H9 (cell line): Measurements from ENCODE around the gene SLC25A42. TPM values are rescaled to one million over a fixed set of nuclear protein-coding genes. Genes with fewer than 3 reads are reported as not detected.

ENCODE experiments used
- DNase-seq: peaks from one replicate; pipeline ENCODE4 v3.0.0-alpha.2; 2017
- H2AFZ ChIP-seq: one replicate; pipeline ENCODE4 v1.6.1; 2013; ENCODE audit warnings: mild to moderate bottlenecking, low read length, control low read depth, moderate library complexity
- H2AK5ac ChIP-seq: 2 replicates; pipeline ENCODE4 v1.6.1; 2013; ENCODE audit warnings: low read length, control low read depth, mixed read lengths; ENCODE audit not compliant: insufficient read length
- H2BK120ac ChIP-seq: one replicate; pipeline ENCODE4 v1.6.1; 2013; ENCODE audit warnings: low read depth, mild to moderate bottlenecking, low read length, control low read depth, inconsistent platforms; ENCODE audit not compliant: poor library complexity, severe bottlenecking
- H2BK12ac ChIP-seq: 2 replicates; pipeline ENCODE4 v1.6.1; 2013; ENCODE audit warnings: low read length, control low read depth, mixed read lengths, low read depth; ENCODE audit not compliant: insufficient read length
- H2BK15ac ChIP-seq: 2 replicates; pipeline ENCODE4 v1.6.1; 2013; ENCODE audit warnings: low read depth, low read length, control low read depth
- H2BK20ac ChIP-seq: one replicate; pipeline ENCODE4 v1.6.1; 2013; ENCODE audit warnings: low read depth, mild to moderate bottlenecking, low read length, control low read depth, inconsistent platforms; ENCODE audit not compliant: poor library complexity, severe bottlenecking
- H2BK5ac ChIP-seq: 2 replicates; pipeline ENCODE4 v1.6.1; 2013; ENCODE audit warnings: low read length, control low read depth, mixed read lengths; ENCODE audit not compliant: insufficient read length
- H3K14ac ChIP-seq: 2 replicates; pipeline ENCODE4 v1.6.1; 2013; ENCODE audit warnings: low read length, control low read depth; ENCODE audit not compliant: insufficient read depth
- H3K18ac ChIP-seq: 2 replicates; pipeline ENCODE4 v1.6.1; 2013; ENCODE audit warnings: low read depth, mild to moderate bottlenecking, mixed read lengths, low read length, control low read depth; ENCODE audit not compliant: insufficient read length
- H3K23ac ChIP-seq: 2 replicates; pipeline ENCODE4 v1.6.1; 2013; ENCODE audit warnings: low read length, control low read depth, mixed read lengths, low read depth; ENCODE audit not compliant: insufficient read length
- H3K23me2 ChIP-seq: 2 replicates; pipeline ENCODE4 v1.6.1; 2013; ENCODE audit warnings: low read depth, mild to moderate bottlenecking, mixed read lengths, low read length, control low read depth; ENCODE audit not compliant: insufficient read length, poor library complexity, severe bottlenecking
- H3K27ac ChIP-seq: 2 replicates; pipeline ENCODE4 v1.5.1; 2013; ENCODE audit warnings: low read length, control low read depth, mixed read lengths, low read depth; ENCODE audit not compliant: insufficient read length
- H3K27me3 ChIP-seq: 2 replicates; pipeline ENCODE4 v1.6.1; 2013; ENCODE audit warnings: low read length, control low read depth, inconsistent platforms; ENCODE audit not compliant: insufficient read depth
- H3K4ac ChIP-seq: 2 replicates; pipeline ENCODE4 v1.6.1; 2013; ENCODE audit warnings: low read depth, mild to moderate bottlenecking, control low read depth, inconsistent platforms, low read length, moderate library complexity
- H3K4me1 ChIP-seq: 2 replicates; pipeline ENCODE4 v1.6.1; 2013; ENCODE audit warnings: low read length, control low read depth, inconsistent platforms; ENCODE audit not compliant: insufficient read depth
- H3K4me2 ChIP-seq: 2 replicates; pipeline ENCODE4 v1.6.1; 2013; ENCODE audit warnings: low read length, control low read depth, mixed read lengths; ENCODE audit not compliant: insufficient read length, insufficient read depth
- H3K56ac ChIP-seq: 2 replicates; pipeline ENCODE4 v1.6.1; 2013; ENCODE audit warnings: low read depth, mild to moderate bottlenecking, mixed read lengths, low read length, control low read depth; ENCODE audit not compliant: insufficient read length
- H3K79me1 ChIP-seq: 2 replicates; pipeline ENCODE4 v1.6.1; 2013; ENCODE audit warnings: low read depth, mild to moderate bottlenecking, moderate library complexity, low read length, control low read depth, inconsistent platforms; ENCODE audit not compliant: insufficient read depth, poor library complexity, severe bottlenecking
- H3K79me2 ChIP-seq: 2 replicates; pipeline ENCODE4 v1.6.1; 2013; ENCODE audit warnings: low read length, control low read depth, inconsistent platforms; ENCODE audit not compliant: insufficient read depth
- H3K9ac ChIP-seq: 2 replicates; pipeline ENCODE4 v1.6.1; 2013; ENCODE audit warnings: low read length, control low read depth, mixed read lengths; ENCODE audit not compliant: insufficient read length; ENCODE audit errors: extremely low read depth
- H3K9me3 ChIP-seq: one replicate; pipeline ENCODE4 v1.6.1; 2013; ENCODE audit warnings: low read depth, low read length, inconsistent platforms; ENCODE audit not compliant: control insufficient read depth
- H3T11ph ChIP-seq: one replicate; pipeline ENCODE4 v1.6.1; 2013; ENCODE audit warnings: mild to moderate bottlenecking, low read length, control low read depth, inconsistent platforms
- H4K20me1 ChIP-seq: one replicate; pipeline ENCODE4 v1.6.1; 2013; ENCODE audit not compliant: control insufficient read depth, insufficient read length, insufficient read depth
- H4K5ac ChIP-seq: 2 replicates; pipeline ENCODE4 v1.6.1; 2013; ENCODE audit warnings: low read depth, mild to moderate bottlenecking, mixed read lengths, low read length, control low read depth; ENCODE audit not compliant: insufficient read length
- H4K8ac ChIP-seq: replicated peaks from 2 replicates; pipeline ENCODE4 v1.6.1; 2013; ENCODE audit warnings: low read length, control low read depth, mixed read lengths, low read depth; ENCODE audit not compliant: insufficient read length
- H4K91ac ChIP-seq: 2 replicates; pipeline ENCODE4 v1.6.1; 2013; ENCODE audit warnings: low read depth, mild to moderate bottlenecking, moderate library complexity, mixed read lengths, low read length, control low read depth; ENCODE audit not compliant: insufficient read length
- H3K27ac Mint-ChIP-seq, 3 experiments: 2 replicates in 2 of 3; 3 replicates in 1 of 3; pipeline ENCODE4 v1.8.0; 2020 to 2021; ENCODE audit warnings: mixed read lengths in 3 of 3, mild to moderate bottlenecking in 1 of 3, moderate library complexity in 1 of 3
- H3K27me3 Mint-ChIP-seq: 2 replicates; pipeline ENCODE4 v1.8.0; 2021; ENCODE audit warnings: low read depth, mild to moderate bottlenecking, moderate library complexity, mixed read lengths
- H3K36me3 Mint-ChIP-seq, 3 experiments: 2 replicates in 2 of 3; 3 replicates in 1 of 3; pipeline ENCODE4 v1.8.0; 2020 to 2021; ENCODE audit warnings: low read depth in 3 of 3, mixed read lengths in 3 of 3; ENCODE audit not compliant: insufficient read depth in 1 of 3
- H3K4me1 Mint-ChIP-seq, 2 experiments: 2 replicates each; pipeline ENCODE4 v1.8.0; 2020; ENCODE audit warnings: mixed read lengths in 2 of 2
- H3K4me3 Mint-ChIP-seq, 2 experiments: 2 replicates in 1 of 2; 3 replicates in 1 of 2; pipeline ENCODE4 v1.8.0; 2020 to 2021; ENCODE audit warnings: mild to moderate bottlenecking in 2 of 2, mixed read lengths in 2 of 2, moderate library complexity in 1 of 2
- H3K9me3 Mint-ChIP-seq, 2 experiments: 2 replicates in 1 of 2; 3 replicates in 1 of 2; pipeline ENCODE4 v1.8.0; 2020; ENCODE audit warnings: mild to moderate bottlenecking in 2 of 2, mixed read lengths in 2 of 2, moderate library complexity in 1 of 2
- total RNA-seq: library from RNA; stranded (reverse); gene quantifications from 2 replicates; pipeline ENCODE4 v1.2.1, GENCODE V29; 2021
- TF ChIP-seq, protein P1 (sequence below): fragments of 200-600 bp; sonication (generic); conservative IDR thresholded peaks from 3 replicates; pipeline ENCODE4 v1.8.0; 2021; ENCODE audit warnings: antibody characterized with exemption, mild to moderate bottlenecking

The SLC25A42 gene
- total RNA-seq, 1 experiment from 2014 or later: 3.6 TPM

- Histone ChIP-seq H3K79me2 (no peaks in the 10 kb centered on the region), H2AK5ac (no peak overlapping the region), H3K9ac (no peak overlapping the region), H3K23me2 (peaks cover 4% of the 10 kb centered on the region), H2BK12ac (no peak overlapping the region), H3T11ph (no peak overlapping the region), H3K79me1 (no peaks in the 10 kb centered on the region), H3K4ac (no peak overlapping the region), H4K8ac (no peak overlapping the region), H3K23ac (no peak overlapping the region), H3K4me1 (no peaks in the 10 kb centered on the region), H3K4me2 (no peak overlapping the region), H3K56ac (no peak overlapping the region), H2AFZ (no peak overlapping the region), H2BK20ac (no peak overlapping the region), H3K14ac (no peak overlapping the region), H3K9me3 (no peaks in the 10 kb centered on the region), H4K20me1 (no peaks in the 10 kb centered on the region), H2BK5ac (no peak overlapping the region), H3K27ac (no peak overlapping the region), H3K18ac (no peak overlapping the region), H4K91ac (no peak overlapping the region), H2BK120ac (no peak overlapping the region), H4K5ac (no peak overlapping the region), H3K27me3 (no peaks in the 10 kb centered on the region), H2BK15ac (no peak overlapping the region)
- Mint-ChIP-seq H3K4me3 (no peak overlapping the region), H3K9me3 (peaks cover 9 to 15% of the 10 kb centered on the region in 2 experiments), H3K27me3 (no peaks in the 10 kb centered on the region), H3K27ac (no peak overlapping the region), H3K4me1 (peaks cover 2 to 15% of the 10 kb centered on the region in 2 experiments; a peak in 2 of 4 replicates), H3K36me3 (peaks cover 26 to 46% (median 43%) of the 10 kb centered on the region in 3 experiments)
- TF ChIP-seq, protein P1, sequence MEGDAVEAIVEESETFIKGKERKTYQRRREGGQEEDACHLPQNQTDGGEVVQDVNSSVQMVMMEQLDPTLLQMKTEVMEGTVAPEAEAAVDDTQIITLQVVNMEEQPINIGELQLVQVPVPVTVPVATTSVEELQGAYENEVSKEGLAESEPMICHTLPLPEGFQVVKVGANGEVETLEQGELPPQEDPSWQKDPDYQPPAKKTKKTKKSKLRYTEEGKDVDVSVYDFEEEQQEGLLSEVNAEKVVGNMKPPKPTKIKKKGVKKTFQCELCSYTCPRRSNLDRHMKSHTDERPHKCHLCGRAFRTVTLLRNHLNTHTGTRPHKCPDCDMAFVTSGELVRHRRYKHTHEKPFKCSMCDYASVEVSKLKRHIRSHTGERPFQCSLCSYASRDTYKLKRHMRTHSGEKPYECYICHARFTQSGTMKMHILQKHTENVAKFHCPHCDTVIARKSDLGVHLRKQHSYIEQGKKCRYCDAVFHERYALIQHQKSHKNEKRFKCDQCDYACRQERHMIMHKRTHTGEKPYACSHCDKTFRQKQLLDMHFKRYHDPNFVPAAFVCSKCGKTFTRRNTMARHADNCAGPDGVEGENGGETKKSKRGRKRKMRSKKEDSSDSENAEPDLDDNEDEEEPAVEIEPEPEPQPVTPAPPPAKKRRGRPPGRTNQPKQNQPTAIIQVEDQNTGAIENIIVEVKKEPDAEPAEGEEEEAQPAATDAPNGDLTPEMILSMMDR: no peak
- no peak for DNase-seq
These were observed 59.6 kb downstream of the SLC25A42 start for GRCh38 chr19:19123386-19123785.
